Measurements from ENCODE around the gene TMEM53. TPM values are rescaled to one million over a fixed set of nuclear protein-coding genes. Genes with fewer than 3 reads are reported as not detected.

The TMEM53 gene
- total RNA-seq, 1 experiment from 2014 or later: 6.2 TPM

DNA sequence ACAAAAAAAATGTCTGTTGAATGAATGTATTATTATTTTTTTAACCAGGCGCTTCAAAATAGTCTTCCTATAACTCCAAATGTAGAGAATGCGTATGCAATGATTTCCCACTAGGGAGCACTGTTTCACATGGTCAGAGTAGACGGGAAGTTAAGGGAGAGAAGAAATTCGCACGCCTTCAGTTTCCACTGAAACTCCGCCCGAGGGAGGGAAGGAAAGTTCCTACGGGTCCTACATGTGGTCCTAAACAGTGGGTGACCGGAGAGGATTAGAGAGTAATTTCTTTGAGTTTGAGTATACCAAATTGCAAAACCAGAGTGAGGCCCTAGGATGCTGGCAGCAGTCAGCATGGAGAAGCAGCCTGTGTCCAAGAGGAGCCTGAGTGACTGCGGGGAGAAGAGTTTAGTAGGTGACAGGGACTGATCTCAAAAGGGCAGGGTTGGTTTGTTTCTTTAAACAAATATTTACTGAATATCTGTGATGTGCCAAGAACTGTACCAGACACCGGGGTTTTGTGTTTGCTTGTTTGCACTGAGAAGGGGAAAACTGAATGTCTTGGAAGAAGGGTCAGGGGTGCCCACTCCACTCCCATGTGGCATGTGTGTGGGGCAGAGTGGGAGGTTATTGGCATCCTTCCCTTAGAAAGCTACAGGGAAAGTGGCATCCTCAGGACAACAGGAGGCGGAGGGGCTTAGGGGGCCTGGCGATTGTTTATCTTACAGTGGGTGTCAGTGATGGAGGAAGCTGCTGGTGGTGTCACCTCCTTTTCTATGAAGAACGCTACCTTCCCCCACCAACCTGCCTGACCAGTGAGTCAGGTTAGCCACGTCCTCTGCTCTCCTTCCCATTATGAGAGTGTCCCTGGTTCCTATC is 33.9 kb upstream of the TMEM53 start:
- Histone ChIP-seq H2BK5ac (ENCODE audit: insufficient read length, low read length) (no peak overlapping the region), H3K14ac (ENCODE audit: insufficient read depth, low read length) (no peak overlapping the region), H3K9me3 (ENCODE audit: control insufficient read depth, low read depth, low read length) (no peaks in the 10 kb centered on the region), H3K4ac (ENCODE audit: low read depth, low read length) (no peak overlapping the region; the same call in 1 of the 2 replicates), H3T11ph (ENCODE audit: low read length) (no peak overlapping the region), H4K8ac (replicated peaks; ENCODE audit: insufficient read length, low read depth, low read length) (no peak overlapping the region), H2AK5ac (ENCODE audit: insufficient read length, low read length) (no peak overlapping the region), H3K27me3 (ENCODE audit: insufficient read depth, low read length) (no peaks in the 10 kb centered on the region), H3K79me1 (ENCODE audit: insufficient read depth, low read depth, low read length, poor library complexity, severe bottlenecking) (no peaks in the 10 kb centered on the region), H2AFZ (ENCODE audit: low read length) (peak overlapping the region; percentile 51), H3K23me2 (ENCODE audit: insufficient read length, low read depth, low read length, poor library complexity, severe bottlenecking) (no peaks in the 10 kb centered on the region), H2BK120ac (ENCODE audit: low read depth, low read length, poor library complexity, severe bottlenecking) (no peak overlapping the region), H4K20me1 (ENCODE audit: control insufficient read depth, insufficient read depth, insufficient read length) (no peaks in the 10 kb centered on the region), H3K4me1 (ENCODE audit: insufficient read depth, low read length) (no peaks in the 10 kb centered on the region), H3K79me2 (ENCODE audit: insufficient read depth, low read length) (no peaks in the 10 kb centered on the region), H3K56ac (ENCODE audit: insufficient read length, low read depth, low read length) (no peak overlapping the region), H3K27ac (ENCODE audit: insufficient read length, low read depth, low read length) (no peak overlapping the region), H3K23ac (ENCODE audit: insufficient read length, low read depth, low read length) (no peak overlapping the region), H3K9ac (ENCODE audit: extremely low read depth, insufficient read length, low read length) (no peak overlapping the region), H2BK15ac (ENCODE audit: low read depth, low read length) (no peak overlapping the region), H4K91ac (ENCODE audit: insufficient read length, low read depth, low read length) (no peak overlapping the region), H3K4me2 (ENCODE audit: insufficient read depth, insufficient read length, low read length) (no peak overlapping the region), H3K18ac (ENCODE audit: insufficient read length, low read depth, low read length) (no peak overlapping the region), H2BK12ac (ENCODE audit: insufficient read length, low read depth, low read length) (no peak overlapping the region), H2BK20ac (ENCODE audit: low read depth, low read length, poor library complexity, severe bottlenecking) (no peak overlapping the region), H4K5ac (ENCODE audit: insufficient read length, low read depth, low read length) (no peak overlapping the region)
- peaks cover 0 to 12% (median 0%) of the 10 kb centered on the region in 3 experiments; a peak in 4 of 7 replicates for H3K36me3 Mint-ChIP-seq (ENCODE audit: insufficient read depth in 1 of 3, low read depth in 3 of 3)
- peaks cover 2% of the 10 kb centered on the region; the same call in 1 of the 2 replicates for H3K27me3 Mint-ChIP-seq (ENCODE audit: low read depth)
- peaks cover 11 to 14% of the 10 kb centered on the region in 2 experiments for H3K9me3 Mint-ChIP-seq
- DNase-seq: peak; percentile 56
- no CpG with 5 or more reads among the region's 15 CpGs for WGBS (ENCODE audit: extremely low coverage, insufficient read length, low lambda C conversion rate)
- TF ChIP-seq, protein P1, sequence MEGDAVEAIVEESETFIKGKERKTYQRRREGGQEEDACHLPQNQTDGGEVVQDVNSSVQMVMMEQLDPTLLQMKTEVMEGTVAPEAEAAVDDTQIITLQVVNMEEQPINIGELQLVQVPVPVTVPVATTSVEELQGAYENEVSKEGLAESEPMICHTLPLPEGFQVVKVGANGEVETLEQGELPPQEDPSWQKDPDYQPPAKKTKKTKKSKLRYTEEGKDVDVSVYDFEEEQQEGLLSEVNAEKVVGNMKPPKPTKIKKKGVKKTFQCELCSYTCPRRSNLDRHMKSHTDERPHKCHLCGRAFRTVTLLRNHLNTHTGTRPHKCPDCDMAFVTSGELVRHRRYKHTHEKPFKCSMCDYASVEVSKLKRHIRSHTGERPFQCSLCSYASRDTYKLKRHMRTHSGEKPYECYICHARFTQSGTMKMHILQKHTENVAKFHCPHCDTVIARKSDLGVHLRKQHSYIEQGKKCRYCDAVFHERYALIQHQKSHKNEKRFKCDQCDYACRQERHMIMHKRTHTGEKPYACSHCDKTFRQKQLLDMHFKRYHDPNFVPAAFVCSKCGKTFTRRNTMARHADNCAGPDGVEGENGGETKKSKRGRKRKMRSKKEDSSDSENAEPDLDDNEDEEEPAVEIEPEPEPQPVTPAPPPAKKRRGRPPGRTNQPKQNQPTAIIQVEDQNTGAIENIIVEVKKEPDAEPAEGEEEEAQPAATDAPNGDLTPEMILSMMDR (conservative IDR thresholded peaks at IDR 0.05): peak; percentile 78
- peak overlapping the region in 1 of 3 experiments; percentile 2; a peak in 1 of 7 replicates for H3K27ac Mint-ChIP-seq
- H3K4me1 Mint-ChIP-seq: peaks cover 13 to 17% of the 10 kb centered on the region in 2 experiments
- H3K4me3 Mint-ChIP-seq: no peak overlapping the region
